Endometrial microvascular endothelial cells (primary cell): Measurements from ENCODE around the gene NBAS. TPM values are rescaled to one million over a fixed set of nuclear protein-coding genes. Genes with fewer than 3 reads are reported as not detected.
"Not testable (repeated sequence)": the region's sequence is repeated elsewhere in the genome, so short reads cannot be mapped to it uniquely, and the experiment has no call there.

Experiments used
- in situ Hi-C: cut with HindIII; loops from 2 replicates; pipeline ENCODE4 v1.10.0; 2017; ENCODE audit warnings: low sequenced_read_pairs, low pct_unique_long_range_greater_than_20kb; ENCODE audit errors: inconsistent ontology term
- total RNA-seq: library from RNA; depleted of rRNA; stranded (reverse); fragments of >200 nt; gene quantifications from one replicate; pipeline ENCODE4 v1.2.3, GENCODE V29; 2015; ENCODE audit errors: inconsistent ontology term

The NBAS gene
- total RNA-seq, 1 donor from 2014 or later, result 40.5 TPM

GRCh38 chr2:15445891-15446562 lies 115.1 kb downstream of the NBAS start:
- in situ Hi-C loops, result no loop called here

DNA sequence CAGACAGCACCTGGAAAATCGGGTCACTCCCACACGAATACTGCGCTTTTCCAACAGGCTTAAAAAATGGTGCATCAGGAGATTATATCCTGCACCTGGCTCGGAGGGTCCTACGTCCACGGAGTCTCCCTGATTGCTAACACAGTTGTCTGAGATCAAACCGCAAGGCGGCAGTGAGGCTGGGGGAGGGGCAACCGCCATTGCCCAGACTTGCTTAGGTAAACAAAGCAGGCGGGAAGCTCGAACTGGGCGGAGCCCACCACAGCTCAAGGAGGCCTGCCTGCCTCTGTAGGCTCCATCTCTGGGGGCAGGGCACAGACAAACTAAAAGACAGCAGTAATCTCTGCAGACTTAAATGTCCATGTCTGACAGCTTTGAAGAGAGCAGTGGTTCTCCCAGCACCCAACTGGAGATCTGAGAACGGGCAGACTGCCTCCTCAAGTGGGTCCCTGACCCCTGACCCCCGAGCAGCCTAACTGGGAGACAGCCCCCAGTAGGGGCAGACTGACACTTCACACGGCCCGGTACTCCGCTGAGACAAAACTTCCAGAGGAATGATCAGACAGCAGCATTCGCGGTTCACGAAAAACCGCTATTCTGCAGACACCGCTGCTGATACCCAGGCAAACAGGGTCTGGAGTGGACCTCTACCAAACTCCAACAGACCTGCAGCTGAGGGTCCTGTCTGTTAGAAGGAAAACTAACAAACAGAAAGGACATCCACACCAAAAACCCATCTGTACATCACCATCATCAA lies 121.2 kb downstream of the NBAS start:
- in situ Hi-C loops, result not testable (repeated sequence)

DNA sequence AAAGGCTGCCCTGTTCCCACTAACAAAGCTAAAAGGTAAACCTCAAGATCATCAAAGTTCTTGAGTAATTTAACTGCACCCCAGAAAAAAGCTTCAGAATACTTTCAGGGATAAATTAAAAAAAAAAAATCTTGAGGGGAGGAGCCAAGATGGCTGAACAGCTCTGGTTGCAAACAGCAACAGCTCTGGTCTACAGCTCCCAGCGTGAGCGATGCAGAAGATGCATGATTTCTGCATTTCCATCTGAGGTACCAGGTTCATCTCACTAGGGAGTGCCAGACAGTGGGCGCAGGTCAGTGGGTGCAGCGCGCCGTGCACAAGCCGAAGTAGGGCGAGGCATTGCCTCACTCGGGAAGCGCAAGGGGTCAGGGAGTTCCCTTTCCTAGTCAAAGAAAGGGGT lies 121.8 kb downstream of the NBAS start:
- in situ Hi-C loops, result not testable (repeated sequence)

DNA sequence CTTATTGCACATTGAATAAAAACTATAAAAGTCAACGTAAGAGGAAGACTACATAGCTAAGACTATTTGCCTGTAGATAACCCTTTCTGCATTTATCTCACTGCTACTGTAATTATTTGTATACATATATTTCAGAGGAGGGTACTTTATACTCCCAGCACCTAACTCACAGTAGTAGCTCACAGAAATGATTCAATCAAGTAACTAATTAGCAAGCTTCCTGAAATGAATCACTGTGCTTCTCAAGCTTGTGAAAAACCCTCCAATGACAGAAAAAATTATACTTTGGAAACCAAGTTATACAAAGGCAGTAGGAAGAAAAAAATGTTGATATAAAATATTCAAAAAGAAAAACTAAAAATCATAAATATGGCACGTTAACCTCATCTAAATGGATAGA lies 124.9 kb downstream of the NBAS start:
- in situ Hi-C loops, result no loop called here

GRCh38 chr2:15435474-15435873 lies 125.7 kb downstream of the NBAS start:
- in situ Hi-C loops, result no loop called here

DNA sequence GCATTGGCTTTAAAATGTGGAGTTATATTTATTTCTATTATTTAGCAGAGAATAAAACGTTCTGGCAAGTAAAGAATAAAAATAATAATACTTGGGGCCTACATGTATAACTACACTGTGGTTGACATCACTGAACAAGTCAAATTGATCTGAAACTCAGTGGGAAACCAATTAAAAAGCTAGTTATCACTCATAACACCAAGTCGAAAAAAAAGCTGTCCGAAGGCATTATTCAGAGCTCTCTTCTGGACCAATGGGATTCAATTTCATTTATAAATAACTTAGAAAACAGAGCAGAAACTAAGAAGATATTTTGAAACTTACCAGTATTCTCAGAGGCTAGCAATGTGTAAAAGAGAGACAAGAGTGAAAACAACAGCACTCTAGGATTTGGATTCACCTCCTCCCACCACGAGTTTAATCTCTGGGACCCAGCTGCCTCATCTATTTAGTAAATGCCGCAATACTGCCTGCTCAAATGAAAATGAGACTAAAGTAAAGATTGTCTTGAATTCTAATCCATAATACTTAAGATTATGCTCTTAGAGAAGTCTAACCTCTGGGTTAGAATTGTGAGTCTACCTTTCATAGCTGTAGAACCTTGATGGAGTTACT lies 128.4 kb downstream of the NBAS start:
- in situ Hi-C loops, result no loop called here

GRCh38 chr2:15429032-15429431 lies 132.1 kb downstream of the NBAS start:
- in situ Hi-C loops, result no loop called here

GRCh38 chr2:15427987-15428386 lies 133.1 kb downstream of the NBAS start:
- in situ Hi-C loops, result no loop called here

DNA sequence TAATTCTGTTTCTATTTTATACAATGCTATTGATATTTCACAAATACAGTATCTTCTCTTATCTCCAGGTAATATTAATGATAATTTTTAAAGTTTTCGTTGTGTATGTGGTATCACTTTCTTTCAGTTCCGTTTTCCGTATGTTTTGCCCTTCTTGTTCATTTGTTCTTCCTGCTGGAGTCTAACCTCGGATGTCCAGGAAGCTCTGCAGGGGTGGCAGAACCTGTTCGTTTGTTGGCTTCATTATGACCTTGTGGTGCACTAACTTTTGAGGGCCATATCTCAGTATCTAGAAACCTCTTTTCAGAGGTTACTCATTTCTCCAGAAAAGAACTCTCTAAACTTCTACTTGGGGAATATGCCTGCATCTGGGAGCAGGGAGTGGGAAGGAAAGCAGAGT lies 134.5 kb downstream of the NBAS start:
- in situ Hi-C loops, result no loop called here

DNA sequence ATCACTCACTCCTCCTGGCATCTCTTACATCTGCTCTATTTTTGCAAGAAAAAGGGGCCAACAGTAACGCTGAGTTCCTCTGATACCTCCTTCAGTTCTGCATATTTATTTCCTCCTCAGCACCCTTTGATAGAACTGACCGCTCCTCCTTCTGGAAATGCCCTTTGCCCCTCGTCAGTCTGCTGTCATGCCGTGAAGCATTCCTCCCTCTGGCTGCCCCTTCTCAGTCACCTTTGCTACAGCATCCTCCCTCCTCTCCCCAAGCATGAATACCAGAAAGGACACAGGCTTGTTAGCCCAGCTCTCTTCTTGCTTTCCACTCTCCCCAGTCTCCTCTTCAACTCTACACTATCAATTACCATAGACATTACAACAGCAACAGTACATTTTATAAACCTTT lies 135.4 kb downstream of the NBAS start:
- in situ Hi-C loops, result no loop called here

GRCh38 chr2:15421753-15422152 lies 139.4 kb downstream of the NBAS start:
- in situ Hi-C loops, result no loop called here

- in situ Hi-C loops, result no loop called here
Observed at GRCh38 chr2:15415748-15416147, 145.4 kb downstream of the NBAS start.

DNA sequence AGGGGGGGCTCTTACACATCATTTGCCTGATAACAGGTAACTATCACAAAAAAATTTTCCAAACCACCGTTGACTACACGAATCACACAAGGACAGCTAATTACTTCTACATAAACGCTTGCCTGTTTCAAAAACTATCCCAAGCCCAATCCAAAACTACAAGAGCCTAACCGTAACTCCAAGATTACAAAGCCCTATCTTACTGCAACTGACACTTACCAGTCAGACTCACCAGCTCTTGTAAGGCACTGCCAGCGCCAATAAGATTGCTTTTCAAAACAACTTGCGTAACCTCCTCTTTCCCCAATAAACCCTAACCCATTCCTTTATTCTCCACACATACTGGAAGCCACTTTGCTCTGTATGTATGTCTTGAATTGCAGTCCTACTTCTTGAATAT lies 148.4 kb downstream of the NBAS start:
- in situ Hi-C loops, result no loop called here

DNA sequence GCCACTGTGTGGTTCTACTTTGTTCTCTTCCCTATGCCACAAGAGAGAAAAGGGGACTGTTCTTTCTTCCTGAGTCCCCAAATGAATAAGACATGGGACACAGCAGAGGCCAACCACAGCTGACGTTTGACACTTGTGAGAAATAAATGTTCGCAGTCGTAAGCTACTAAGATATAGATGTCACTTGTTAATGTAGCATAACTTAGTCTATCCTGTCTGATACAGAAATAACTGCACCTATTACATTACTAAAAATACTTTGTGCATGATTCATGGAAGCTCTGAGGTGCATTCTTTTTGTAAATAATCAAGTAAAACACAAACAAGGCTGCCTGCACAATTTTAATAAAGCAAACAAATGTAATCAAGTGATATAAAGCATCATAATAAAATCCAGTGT lies 148.8 kb downstream of the NBAS start:
- in situ Hi-C loops, result no loop called here

DNA sequence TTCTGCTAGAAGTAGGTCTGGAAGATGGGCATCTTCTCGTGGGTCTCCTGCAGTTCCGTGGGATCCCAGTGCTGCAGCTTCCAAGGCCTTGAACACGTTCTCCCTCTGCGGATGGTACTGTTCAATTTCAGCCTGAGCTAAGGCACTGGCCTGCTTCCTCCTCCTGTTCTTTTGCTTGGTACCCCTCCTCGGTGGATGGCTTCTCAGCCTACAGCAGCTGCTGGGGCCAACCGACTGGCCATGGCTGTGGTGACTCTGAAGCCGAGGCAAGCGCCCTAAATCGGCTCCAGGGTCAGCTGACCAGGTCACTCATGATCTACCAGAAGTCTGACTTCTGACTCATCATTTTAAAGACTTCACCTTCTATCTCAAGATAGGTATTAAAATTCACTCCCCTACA lies 150.2 kb downstream of the NBAS start:
- in situ Hi-C loops, result no loop called here

DNA sequence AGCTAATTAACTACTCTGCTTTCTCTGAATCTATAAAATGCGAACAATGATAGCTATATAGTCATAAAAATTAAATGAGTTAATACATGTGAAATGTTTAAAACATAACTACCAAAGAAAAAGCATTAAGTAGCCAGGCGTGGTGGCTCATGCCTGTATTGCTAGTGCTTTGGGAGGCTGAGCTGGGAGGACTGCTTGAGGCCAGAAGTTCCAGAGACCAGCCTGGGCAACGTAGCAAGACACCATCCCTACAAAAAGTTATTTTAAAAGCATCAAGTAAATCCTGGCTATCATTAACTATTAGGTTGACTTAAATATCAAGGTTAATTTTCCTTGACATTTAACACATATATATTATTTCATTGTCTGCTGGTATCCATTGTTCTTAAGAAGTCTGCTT lies 152.4 kb downstream of the NBAS start:
- in situ Hi-C loops, result no loop called here

DNA sequence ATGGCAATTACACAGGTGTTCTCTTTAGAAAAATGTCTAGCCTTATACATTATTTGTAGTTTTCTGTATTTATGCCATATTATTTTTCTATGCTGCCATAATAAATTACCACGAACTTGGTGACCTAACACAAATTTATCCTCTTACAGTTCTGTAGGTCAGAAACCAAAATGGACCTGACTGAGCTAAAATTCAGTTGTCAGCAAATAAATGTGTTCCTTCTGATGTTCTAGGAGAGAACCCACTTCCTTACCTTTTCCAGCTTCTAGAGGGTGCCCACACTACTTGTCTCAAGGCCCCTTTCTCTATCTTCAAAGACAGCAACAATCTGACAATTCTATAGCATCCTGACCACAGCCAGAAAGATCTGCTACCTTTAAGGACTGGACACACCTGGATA lies 153.5 kb downstream of the NBAS start:
- in situ Hi-C loops, result no loop called here

DNA sequence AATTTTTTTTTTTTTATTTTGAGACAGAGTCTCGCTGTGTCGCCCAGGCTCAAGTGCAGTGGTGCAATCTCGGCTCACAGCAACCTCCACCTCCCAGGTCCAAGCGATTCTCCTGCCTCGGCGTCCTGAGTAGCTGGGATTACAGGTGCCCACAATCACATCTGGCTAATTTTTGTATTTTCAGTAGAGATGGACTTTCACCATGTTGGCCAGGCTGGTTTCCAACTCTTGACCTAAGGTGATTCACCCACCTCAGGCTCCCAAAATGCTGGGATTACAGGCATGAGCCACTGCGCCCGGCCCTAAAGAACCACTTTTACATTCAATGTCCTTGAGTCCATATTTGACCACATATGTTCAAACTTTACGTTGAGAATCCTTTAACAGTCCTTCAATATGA lies 156.6 kb downstream of the NBAS start:
- in situ Hi-C loops, result not testable (repeated sequence)

DNA sequence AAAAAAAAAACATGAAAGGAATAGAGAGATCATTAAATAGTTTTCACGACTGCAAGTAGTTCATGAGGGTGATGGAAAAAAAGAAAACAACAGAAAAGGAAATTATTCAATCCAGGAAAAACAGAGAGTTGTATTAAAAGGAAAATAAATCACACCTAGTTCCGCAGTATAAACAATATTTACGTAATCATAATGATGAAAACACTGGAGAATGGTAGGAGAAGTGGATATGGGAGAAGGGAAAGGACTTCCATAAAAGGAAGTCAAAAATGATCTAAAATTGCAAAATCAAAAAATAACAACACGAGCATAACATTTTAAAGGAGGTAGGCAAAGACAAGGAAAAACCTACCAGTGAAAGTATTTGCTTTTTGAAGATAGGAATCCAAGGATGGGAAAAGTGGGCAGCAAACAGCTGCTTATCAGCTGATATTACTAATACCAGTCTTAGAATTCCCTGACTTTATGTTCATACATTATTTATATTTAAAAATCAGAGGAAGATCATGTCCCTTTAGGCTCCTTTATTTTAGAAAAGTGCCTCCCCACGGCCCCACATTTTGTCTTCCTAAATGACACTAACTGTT lies 160.8 kb downstream of the NBAS start:
- in situ Hi-C loops, result no loop called here

DNA sequence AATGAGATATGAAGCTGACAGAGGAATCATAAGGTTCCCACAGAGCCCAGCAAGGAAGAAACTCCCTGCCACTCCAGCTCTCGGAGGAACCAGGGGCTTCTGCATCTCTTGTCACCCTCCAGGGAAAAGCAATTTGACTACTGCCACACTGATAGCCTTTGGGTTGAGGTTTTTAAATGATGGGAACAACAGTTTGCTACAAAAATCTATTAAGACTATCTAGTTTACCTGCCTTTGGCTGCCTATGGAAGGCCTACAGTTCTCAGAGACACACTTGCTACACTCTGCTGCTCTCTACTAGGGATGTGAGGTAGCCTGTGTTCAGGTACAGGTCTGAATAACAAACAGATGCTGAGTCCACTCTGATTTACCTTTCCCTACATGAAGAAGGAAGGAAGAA lies 161.9 kb downstream of the NBAS start:
- in situ Hi-C loops, result no loop called here
